HG03378 (cell line): ENCODE results near the gene GPR22.

Experiments used
- ATAC-seq: cut with Tn5 transposase; IDR thresholded peaks from one replicate; pipeline ENCODE4 v1.9.1; 2021; ENCODE audit warnings: mild to moderate bottlenecking, moderate library complexity; ENCODE audit not compliant: unreplicated experiment

Gene GPR22

DNA sequence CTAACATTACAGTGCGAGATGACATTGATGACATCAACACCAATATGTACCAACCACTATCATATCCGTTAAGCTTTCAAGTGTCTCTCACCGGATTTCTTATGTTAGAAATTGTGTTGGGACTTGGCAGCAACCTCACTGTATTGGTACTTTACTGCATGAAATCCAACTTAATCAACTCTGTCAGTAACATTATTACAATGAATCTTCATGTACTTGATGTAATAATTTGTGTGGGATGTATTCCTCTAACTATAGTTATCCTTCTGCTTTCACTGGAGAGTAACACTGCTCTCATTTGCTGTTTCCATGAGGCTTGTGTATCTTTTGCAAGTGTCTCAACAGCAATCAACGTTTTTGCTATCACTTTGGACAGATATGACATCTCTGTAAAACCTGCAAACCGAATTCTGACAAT lies 4.3 kb downstream of the GPR22 start:
- ATAC-seq = no peak

- ATAC-seq = no peak
These were observed 9.4 kb downstream of the GPR22 start for GRCh38 chr7:107479303-107479702.

- ATAC-seq = no peak
These were observed 11.1 kb downstream of the GPR22 start for GRCh38 chr7:107480932-107481331.

DNA sequence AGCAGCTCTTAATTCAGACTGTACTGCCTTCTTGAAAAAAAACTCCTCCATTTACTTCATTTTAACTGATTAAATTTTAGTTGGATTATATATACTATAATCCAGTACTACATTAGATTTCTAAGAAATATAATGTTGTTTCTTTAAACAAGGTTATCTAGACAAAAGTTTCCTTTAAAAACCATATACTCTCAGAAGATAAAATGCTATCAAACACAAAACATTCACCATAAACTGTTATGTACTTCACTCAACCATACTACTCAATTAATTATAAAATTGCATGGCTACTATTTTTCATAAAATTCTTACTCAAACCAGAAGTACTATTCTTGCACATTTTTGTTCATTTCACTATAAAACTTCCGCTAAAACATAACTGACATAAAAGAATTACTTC lies 12.7 kb downstream of the GPR22 start:
- no peak for ATAC-seq

DNA sequence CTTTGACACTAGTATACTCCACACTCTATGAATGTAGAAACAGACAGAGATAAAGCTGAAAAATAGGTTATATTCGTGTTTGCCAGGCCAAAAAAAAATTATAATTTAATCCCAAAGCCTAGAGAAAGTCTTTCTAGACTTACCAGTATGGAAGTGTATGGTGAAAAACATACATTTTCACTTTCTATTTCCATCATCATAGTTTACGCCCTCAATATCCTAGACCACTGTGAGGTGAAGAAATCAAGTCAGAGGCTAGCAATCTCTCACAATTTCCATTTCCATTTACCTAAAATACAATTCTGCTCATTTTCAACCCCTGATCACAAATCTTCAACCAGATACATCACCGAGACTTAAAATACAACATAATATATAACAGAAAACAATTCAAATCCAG lies 16.2 kb downstream of the GPR22 start:
- ATAC-seq = no peak

DNA sequence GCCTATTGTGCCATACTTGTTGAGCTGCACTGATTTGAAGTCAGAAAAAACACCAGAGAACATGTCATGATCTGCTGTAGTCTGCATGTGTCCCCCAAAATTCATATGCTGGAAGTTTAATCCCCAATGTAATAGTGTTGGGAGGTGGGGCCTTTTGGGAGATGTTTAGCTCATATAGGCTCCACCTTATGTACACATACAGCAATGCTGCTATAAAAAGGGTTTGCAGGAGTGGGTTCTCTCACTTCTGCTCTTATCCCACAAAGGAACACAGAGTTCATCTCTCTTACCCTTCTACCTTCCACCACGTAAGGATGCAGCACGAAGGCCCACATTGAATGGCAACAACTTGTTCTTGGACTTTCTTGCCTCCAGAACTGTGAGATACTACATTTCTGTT lies 23.0 kb downstream of the GPR22 start:
- ATAC-seq = no peak

GRCh38 chr7:107494315-107494751 lies 24.5 kb downstream of the GPR22 start:
- ATAC-seq = no peak

- ATAC-seq = no peak
These were observed 25.0 kb downstream of the GPR22 start for GRCh38 chr7:107494884-107495283.

DNA sequence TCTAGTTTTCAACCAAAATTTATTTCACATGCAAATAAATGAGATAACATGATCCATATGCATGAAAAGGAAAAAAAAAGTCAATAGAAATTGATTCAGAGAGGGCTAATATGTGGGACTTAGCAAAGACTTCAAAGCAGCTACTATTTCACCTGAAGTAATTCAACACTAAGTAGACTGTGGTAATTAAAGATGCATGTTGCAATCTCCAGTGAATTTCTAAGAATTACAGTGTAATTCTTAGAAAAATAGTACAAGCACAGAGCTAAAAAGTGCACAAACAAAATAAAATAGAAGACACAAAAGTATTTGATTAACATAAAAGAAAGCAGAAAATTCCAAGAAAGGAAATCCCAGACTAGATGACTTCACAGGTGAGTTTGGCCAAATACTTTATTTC lies 25.7 kb downstream of the GPR22 start:
- ATAC-seq = no peak

- ATAC-seq = no peak
These were observed 29.9 kb downstream of the GPR22 start for GRCh38 chr7:107499731-107500130.

DNA sequence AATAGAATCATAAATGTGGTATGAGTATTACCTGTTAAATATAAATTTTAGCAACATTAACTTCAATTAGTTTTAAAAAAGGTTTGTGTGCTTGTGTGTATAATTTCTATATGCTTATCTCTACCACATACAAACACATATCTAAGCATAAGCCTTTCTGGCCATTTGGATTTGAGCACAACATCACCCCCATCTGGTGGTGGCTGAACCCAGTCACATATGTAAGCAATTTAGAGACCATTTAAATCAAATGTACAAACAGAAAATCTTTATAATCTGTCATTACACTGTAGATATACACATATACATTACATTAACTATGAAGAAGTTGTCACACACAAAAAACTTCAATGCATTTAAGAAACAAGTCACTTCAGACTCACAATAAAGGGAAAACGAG lies 31.7 kb downstream of the GPR22 start:
- no peak for ATAC-seq

GRCh38 chr7:107502154-107502553 lies 32.3 kb downstream of the GPR22 start:
- ATAC-seq = no peak

DNA sequence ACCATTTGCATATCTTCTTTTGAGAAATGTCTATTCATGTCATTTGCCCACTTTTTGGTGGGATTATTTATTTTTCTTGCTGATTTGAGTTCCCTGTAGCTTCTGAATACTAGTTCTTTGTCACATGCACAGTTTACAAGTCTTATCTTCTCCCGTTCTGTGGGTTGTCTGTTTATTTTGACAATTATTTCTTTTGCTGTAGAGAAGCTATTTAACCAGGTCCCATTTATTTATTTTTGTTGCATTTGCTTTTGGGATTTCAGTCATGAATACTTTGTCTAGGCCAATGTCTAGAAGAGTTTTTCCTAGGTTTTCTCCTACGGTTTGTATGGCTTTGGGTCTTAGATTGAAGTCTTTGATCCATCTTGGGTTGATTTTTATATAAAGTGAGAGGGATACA lies 32.9 kb downstream of the GPR22 start:
- ATAC-seq = no peak

GRCh38 chr7:107503687-107504086 lies 33.8 kb downstream of the GPR22 start:
- ATAC-seq = no peak

DNA sequence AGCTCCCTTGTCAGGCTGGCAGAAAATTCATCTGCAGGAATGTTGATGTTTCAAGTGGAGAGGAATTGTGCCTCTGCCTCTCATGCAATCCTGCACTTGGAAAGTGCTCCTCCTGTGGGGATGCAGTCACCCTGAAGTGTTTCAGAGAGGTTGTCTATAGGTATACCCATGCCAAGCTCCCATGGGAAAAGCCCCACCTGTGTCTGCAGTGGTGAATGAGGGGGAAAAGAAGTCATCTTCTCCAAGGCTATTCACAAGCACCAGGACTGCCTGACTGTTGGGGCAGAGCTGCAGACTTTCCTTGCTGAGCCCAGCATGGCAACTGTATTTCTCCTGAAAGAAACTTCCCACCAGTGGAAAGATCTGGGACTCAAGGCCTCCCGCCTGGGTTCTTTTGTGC lies 35.5 kb downstream of the GPR22 start:
- no peak for ATAC-seq

DNA sequence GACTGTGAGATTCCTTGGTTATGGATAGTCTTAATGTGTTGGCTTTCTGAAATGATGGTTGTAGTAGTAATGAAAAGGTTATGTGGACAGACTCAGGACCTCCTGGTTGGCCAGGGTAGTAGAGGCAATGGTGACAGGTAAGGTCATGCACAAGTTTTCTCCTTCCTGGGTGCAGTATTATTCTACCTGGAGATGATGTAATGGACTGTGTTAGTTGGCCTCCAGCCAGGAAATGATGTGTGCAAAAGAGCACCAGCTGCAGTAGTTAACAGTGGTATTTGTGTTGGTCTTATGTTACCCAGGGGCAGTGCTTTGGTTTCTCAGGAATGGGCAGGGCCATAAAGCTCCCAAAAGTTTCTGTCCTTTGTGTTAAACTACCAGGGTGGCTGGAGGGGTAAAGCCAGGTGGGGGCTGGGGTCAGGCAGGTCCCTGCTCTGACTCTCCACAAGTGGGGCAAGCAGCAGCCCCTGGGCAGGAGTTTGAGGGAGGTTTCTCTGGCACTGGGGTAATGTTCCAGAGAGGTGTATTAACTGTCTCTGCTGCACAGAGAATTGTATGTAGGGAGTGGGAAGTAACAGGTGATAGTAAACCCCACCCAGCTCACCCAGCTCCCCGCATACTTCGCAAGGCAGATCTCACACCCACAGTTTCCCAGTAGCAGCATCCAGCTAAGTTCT lies 36.3 kb downstream of the GPR22 start:
- no peak for ATAC-seq

GRCh38 chr7:107506674-107507339 lies 37.0 kb downstream of the GPR22 start:
- no peak for ATAC-seq
